Measurements from ENCODE around the gene CUTC.

CUTC gene

GRCh38 chr10:99784016-99784726, 52.1 kb downstream of the CUTC start:
- DNase-seq (ENCODE audit: low read depth) = peak; percentile 50

DNA sequence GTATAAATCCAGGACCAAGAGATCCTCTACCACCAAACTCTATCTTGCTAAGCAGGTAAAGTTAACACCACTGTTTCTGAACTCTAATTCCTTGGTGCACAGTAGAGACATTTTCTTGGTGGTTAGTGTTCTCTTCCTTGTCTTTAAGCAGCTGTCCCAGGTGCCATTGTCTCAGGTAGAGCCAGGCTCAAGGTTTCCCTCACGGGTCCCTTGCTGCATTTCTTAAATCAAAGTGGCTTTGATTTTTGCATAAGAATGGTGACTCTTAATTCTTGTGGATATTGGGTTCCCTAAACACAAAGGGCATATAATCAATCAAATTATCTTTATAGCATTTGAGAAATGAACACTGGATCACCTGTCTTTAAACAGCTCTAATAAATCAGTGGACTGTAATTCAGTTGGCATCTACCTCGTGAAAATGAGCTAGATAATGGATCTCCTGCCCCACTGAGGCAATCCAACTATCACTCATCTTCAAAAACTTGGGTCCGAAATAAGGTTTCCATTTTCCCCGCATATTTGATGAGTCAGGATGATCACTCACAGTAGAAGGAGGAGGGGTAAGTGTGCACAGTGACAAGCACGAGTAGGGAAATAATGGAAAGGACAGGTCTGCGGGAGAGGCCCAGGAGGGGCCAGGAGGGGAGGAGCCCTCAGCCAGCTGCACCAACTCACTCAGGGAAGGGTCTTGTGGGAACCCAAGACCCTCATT, 52.9 kb downstream of the CUTC start:
- DNase-seq (ENCODE audit: low read depth) = no peak

DNA sequence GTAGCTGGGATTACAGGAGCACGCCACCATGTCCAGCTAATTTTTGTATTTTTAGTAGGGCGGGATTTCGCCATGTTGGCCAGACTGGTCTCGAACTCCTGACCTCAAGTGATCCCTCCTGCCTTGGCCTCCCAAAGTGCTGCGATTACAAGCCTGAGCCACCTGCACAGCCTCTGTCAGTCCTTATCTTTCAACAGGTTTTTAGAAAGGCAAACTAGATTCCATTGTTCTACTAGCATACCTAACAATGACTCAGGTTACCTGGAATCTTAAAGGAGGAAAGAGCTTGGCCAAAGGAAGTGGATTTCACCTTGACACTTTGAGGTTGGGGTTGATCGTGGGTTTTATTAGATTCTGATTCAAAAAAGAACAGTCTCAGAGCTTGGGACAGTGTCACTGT, 53.6 kb downstream of the CUTC start:
- no peak for DNase-seq (ENCODE audit: low read depth)

GRCh38 chr10:99787311-99787710, 55.3 kb downstream of the CUTC start:
- DNase-seq (ENCODE audit: low read depth) = no peak

GRCh38 chr10:99787782-99788445, 55.9 kb downstream of the CUTC start:
- no peak for DNase-seq (ENCODE audit: low read depth)

DNA sequence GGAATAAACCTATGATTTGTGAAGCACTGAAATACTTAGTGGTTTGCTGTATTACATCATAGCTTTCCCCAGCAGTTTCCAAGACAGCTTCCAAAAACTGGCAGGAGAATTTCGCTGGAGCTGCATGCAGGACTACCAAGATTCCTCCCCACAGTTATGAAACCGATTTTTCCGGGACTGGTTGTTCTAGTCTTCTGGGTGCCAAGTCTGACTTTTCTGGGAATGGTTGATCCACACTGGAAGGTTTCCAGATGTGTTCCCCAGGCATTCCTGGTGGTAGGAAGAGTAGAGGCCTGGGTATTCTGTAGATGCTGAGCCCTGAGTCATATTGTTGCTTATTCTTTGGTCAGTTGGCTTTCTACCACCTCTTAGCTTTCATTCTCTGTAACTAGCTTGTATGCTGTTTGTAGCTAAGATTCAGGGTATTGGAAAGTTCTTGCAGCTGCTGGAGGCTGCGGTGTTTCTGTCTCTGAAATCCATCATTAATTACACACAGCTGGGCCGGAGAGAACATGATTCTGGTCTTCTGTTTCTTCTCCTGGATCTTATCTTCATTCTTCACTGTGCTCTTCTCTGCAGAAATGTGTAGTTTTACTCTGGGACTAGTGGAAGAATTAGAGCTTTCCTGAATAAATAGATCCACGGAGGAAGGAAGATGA, 56.7 kb downstream of the CUTC start:
- no peak for DNase-seq (ENCODE audit: low read depth)

DNA sequence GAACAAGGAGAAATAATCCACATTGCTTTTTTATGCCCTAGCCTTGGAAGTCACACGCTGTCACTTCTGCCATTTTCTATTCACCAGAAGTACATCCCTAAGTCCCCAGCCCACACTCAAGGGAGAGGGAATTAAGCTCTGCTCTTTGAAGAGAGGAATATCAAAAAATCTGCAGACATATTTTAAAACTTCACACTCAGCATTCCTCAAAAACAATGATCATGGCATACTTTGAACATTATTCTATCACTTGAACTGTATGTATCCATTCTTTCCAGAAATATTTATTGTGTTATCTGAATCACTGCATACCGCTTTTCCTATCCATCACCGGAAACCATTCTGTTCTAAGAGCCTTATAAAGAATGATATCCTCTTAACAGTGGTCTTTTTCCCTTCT, 59.8 kb downstream of the CUTC start:
- no peak for DNase-seq (ENCODE audit: low read depth)

DNA sequence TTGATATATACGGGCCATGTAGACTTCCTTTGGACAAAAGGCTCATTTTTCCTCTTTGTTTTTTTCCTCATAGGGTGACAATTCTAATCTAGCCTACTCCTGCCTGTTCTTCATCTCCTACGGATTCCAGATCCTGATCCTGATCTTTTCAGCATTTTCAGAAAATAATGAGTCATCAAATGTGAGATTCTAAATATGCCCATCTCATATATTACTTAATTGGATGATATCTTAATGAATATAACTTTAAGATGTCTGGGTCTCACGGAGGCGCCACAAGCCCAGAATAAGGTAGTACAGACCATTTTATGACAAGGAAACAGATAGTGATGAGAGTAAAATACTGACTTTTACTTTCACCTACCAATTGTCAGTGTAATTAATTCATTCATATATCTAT, 61.8 kb downstream of the CUTC start:
- DNase-seq (ENCODE audit: low read depth) = no peak

DNA sequence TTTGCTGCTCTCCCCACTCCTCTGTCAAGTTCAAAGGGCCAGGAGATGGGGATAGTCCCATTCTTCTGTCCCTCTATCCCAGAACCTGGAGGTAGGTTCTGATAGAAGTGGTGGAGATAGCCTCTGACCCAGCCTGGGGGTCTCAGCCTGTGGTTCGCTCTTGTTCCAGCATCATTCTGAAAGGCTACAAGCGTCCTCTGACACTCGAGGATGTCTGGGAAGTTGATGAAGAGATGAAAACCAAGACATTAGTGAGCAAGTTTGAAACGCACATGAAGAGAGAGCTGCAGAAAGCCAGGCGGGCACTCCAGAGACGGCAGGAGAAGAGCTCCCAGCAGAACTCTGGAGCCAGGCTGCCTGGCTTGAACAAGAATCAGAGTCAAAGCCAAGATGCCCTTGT, 64.9 kb downstream of the CUTC start:
- DNase-seq (ENCODE audit: low read depth) = no peak

- DNase-seq (ENCODE audit: low read depth) = no peak
Measured at GRCh38 chr10:99798031-99798430, 66.0 kb downstream of the CUTC start.

GRCh38 chr10:99798920-99799319, 66.9 kb downstream of the CUTC start:
- no peak for DNase-seq (ENCODE audit: low read depth)

GRCh38 chr10:99799613-99800012, 67.6 kb downstream of the CUTC start:
- no peak for DNase-seq (ENCODE audit: low read depth)

GRCh38 chr10:99804471-99804870, 72.4 kb downstream of the CUTC start:
- no peak for DNase-seq (ENCODE audit: low read depth)

DNA sequence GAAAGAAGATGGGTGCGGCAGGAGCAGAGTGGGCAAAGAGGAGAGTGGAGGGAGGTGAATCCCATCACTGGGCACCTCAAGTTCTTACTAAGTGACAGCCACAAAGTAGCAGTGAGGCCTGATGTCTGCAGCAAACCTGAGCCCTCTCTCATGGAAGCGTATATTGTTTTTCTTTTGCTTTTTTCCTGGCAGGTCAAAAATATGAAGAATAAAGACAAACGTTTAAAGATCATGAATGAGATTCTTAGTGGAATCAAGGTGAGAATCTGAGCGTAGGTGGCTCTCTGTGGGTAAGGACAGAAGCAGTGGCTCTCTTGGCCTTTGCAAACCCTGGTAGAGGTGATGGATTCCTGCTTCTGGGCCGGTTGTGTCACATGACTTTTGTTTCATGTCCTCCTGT, 73.2 kb downstream of the CUTC start:
- no peak for DNase-seq (ENCODE audit: low read depth)
